ENCODE measurements around the gene ARID3A.

DNA sequence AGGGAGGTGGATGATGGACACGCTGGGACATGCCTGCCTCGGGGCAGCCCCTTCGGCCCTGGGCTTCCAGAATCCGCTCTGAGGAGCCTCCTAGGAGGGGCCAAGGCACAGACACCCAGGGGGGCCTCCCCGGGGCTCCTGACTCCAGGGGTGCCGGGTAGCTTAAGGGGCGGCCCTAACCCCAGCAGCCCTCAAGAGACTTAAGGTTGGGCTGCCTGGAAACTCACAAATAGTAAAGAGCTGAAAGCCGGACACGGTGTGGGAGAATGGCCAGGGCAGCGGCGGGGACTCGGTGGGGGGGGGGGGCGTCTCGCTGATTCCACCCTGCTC, 7.7 kb downstream of the ARID3A start:
- TF ChIP-seq, protein P1, sequence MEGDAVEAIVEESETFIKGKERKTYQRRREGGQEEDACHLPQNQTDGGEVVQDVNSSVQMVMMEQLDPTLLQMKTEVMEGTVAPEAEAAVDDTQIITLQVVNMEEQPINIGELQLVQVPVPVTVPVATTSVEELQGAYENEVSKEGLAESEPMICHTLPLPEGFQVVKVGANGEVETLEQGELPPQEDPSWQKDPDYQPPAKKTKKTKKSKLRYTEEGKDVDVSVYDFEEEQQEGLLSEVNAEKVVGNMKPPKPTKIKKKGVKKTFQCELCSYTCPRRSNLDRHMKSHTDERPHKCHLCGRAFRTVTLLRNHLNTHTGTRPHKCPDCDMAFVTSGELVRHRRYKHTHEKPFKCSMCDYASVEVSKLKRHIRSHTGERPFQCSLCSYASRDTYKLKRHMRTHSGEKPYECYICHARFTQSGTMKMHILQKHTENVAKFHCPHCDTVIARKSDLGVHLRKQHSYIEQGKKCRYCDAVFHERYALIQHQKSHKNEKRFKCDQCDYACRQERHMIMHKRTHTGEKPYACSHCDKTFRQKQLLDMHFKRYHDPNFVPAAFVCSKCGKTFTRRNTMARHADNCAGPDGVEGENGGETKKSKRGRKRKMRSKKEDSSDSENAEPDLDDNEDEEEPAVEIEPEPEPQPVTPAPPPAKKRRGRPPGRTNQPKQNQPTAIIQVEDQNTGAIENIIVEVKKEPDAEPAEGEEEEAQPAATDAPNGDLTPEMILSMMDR (IDR thresholded peaks at IDR 0.05; ENCODE audit: insufficient read depth, low read length), result no peak
- TF ChIP-seq POLR2AphosphoS5 (IDR thresholded peaks at IDR 0.05; ENCODE audit: low read depth), result no peak

Data from HL-60 (cell line).